Measurements from ENCODE around the gene GYS2. TPM values are rescaled to one million over a fixed set of nuclear protein-coding genes. Genes with fewer than 3 reads are reported as not detected.

Gene GYS2
- total RNA-seq, 2 donors from 2014 or later, result not detected

GRCh38 chr12:21642707-21643389, 38.2 kb upstream of the GYS2 start:
- Histone ChIP-seq H3K9me3 (no peaks in the 10 kb centered on the region), H3K36me3 (replicated peaks in 1 of 2; ENCODE audit: insufficient read depth in 1 of 2, low read depth in 2 of 2) (peaks cover 0 to 6% of the 10 kb centered on the region in 2 donors), H3K27me3 (no peaks in the 10 kb centered on the region), H3K4me3 (no peak overlapping the region), H3K27ac (peak overlapping the region in 2 of 4 donors; percentile 23 to 27), H3K4me1 (peaks cover 66% of the 10 kb centered on the region)
- ATAC-seq (no peak), DNase-seq (no peak)
- 23 to 33% methylated on average over 1 of the region's 1 CpG for WGBS, 2 donors
- TF ChIP-seq POLR2A (IDR thresholded peaks at IDR 0.05) (no peak), CTCF (IDR thresholded peaks at IDR 0.05) (no peak)
- intact Hi-C loops (cut with DNase I), result no loop called here

GRCh38 chr12:21638054-21638891, 33.6 kb upstream of the GYS2 start:
- Histone ChIP-seq H3K36me3 (replicated peaks in 1 of 2; ENCODE audit: insufficient read depth in 1 of 2, low read depth in 2 of 2) (peaks cover 0 to 6% of the 10 kb centered on the region in 2 donors), H3K9me3 (no peaks in the 10 kb centered on the region), H3K27ac (peak overlapping the region; percentile 3 to 75 (median 70)), H3K4me1 (peaks cover 62% of the 10 kb centered on the region), H3K4me3 (no peak overlapping the region), H3K27me3 (no peaks in the 10 kb centered on the region)
- ATAC-seq (peak; percentile 94), DNase-seq (peak in 1 of 4 donors; percentile 46)
- TF ChIP-seq CTCF (IDR thresholded peaks at IDR 0.05) (no peak), POLR2A (IDR thresholded peaks at IDR 0.05) (no peak)
- intact Hi-C loops (cut with DNase I), result no loop called here
- 15 to 28% methylated on average over 1 of the region's 1 CpG for WGBS, 2 donors

GRCh38 chr12:21634245-21634644, 29.6 kb upstream of the GYS2 start:
- Histone ChIP-seq H3K27ac (no peak overlapping the region), H3K36me3 (replicated peaks in 1 of 2; ENCODE audit: insufficient read depth in 1 of 2, low read depth in 2 of 2) (peaks cover 0 to 3% of the 10 kb centered on the region in 2 donors), H3K27me3 (no peaks in the 10 kb centered on the region), H3K4me3 (no peak overlapping the region), H3K4me1 (peaks cover 28% of the 10 kb centered on the region), H3K9me3 (no peaks in the 10 kb centered on the region)
- ATAC-seq (no peak), DNase-seq (no peak)
- 96 to 97% methylated on average over 3 of the region's 3 CpGs for WGBS, 2 donors
- intact Hi-C loops (cut with DNase I), result no loop called here
- TF ChIP-seq CTCF (IDR thresholded peaks at IDR 0.05) (no peak), POLR2A (IDR thresholded peaks at IDR 0.05) (no peak)

GRCh38 chr12:21631367-21631766, 26.7 kb upstream of the GYS2 start:
- Histone ChIP-seq H3K4me3 (no peak overlapping the region), H3K27ac (no peak overlapping the region), H3K27me3 (no peaks in the 10 kb centered on the region), H3K9me3 (no peaks in the 10 kb centered on the region), H3K4me1 (no peaks in the 10 kb centered on the region), H3K36me3 (replicated peaks in 1 of 2; ENCODE audit: insufficient read depth in 1 of 2, low read depth in 2 of 2) (peaks cover 0 to 3% of the 10 kb centered on the region in 2 donors)
- intact Hi-C loops (cut with DNase I), result no loop called here
- no peak for ATAC-seq
- no peak for DNase-seq
- TF ChIP-seq POLR2A (IDR thresholded peaks at IDR 0.05) (no peak), CTCF (IDR thresholded peaks at IDR 0.05) (no peak)
- WGBS, 2 donors, result 51% methylated on average over 2 of the region's 2 CpGs

Data from body of pancreas (tissue), 4 donors.